ENCODE results near the gene RASD1. TPM values are rescaled to one million over a fixed set of nuclear protein-coding genes. Genes with fewer than 3 reads are reported as not detected.

RASD1 gene
- total and polyA plus RNA-seq, 11 donors = 1.5 to 79.2 (median 17.5) TPM

- intact Hi-C loops (cut with DNase I) = loop anchor here in 2 of 10 donors (1.0 to 5.0 kb wide), 2 partner anchors 19 to 41 kb away; no protein-coding TSS in a partner anchor
- Histone ChIP-seq H3K27me3 (no peaks in the 10 kb centered on the region), H3K27ac (peak overlapping the region in 11 of 12 donors; percentile 30 to 85 (median 73)), H3K9me3 (no peaks in the 10 kb centered on the region), H3K4me1 (peaks cover 0 to 41% (median 14%) of the 10 kb centered on the region in 12 donors), H3K4me3 (no peak overlapping the region), H3K36me3 (no peaks in the 10 kb centered on the region)
- TF ChIP-seq CTCF (IDR thresholded peaks at IDR 0.05) (no peak), POLR2A (IDR thresholded peaks at IDR 0.05) (no peak)
- 38 to 61% (median 54%) methylated on average over 14 of the region's 14 CpGs for WGBS, 4 donors
- ATAC-seq (peak; percentile 86 to 92 (median 90)), DNase-seq (peak; percentile 48 to 86 (median 66))
These were observed 30.2 kb upstream of the RASD1 start for GRCh38 chr17:17526369-17526768.

GRCh38 chr17:17525956-17526355 is 29.8 kb upstream of the RASD1 start:
- TF ChIP-seq POLR2A (IDR thresholded peaks at IDR 0.05) = no peak
- no peak for TF ChIP-seq CTCF (IDR thresholded peaks at IDR 0.05)
- Histone ChIP-seq H3K4me3 (no peak overlapping the region), H3K4me1 (peaks cover 0 to 41% (median 14%) of the 10 kb centered on the region in 12 donors), H3K27me3 (no peaks in the 10 kb centered on the region), H3K9me3 (no peaks in the 10 kb centered on the region), H3K36me3 (peaks cover 0 to 2% (median 0%) of the 10 kb centered on the region in 9 donors), H3K27ac (peak overlapping the region in 11 of 12 donors; percentile 30 to 85 (median 73))
- peak in 2 of 5 donors; percentile 17 to 20 for DNase-seq
- intact Hi-C loops (cut with DNase I) = loop anchor here in 2 of 10 donors (1.0 to 5.0 kb wide), 2 partner anchors 19 to 41 kb away; no protein-coding TSS in a partner anchor
- WGBS, 4 donors = 52 to 80% (median 62%) methylated on average over 6 of the region's 6 CpGs
- peak in 3 of 4 donors; percentile 9 to 50 (median 16) for ATAC-seq

- H3K36me3 ChIP-seq = peaks cover 0 to 4% (median 0%) of the 10 kb centered on the region in 9 donors
- DNase-seq (peak in 2 of 5 donors; percentile 25 to 34), ATAC-seq (no peak)
- no peak overlapping the region for H3K4me3 ChIP-seq
- H3K27me3 ChIP-seq = no peaks in the 10 kb centered on the region
- intact Hi-C loops (cut with DNase I) = loop anchor here in 1 of 10 donors (5.0 kb wide), 1 partner anchor 42 kb away; no protein-coding TSS in a partner anchor
- H3K4me1 ChIP-seq = peaks cover 0 to 41% (median 14%) of the 10 kb centered on the region in 12 donors
- H3K9me3 ChIP-seq = no peaks in the 10 kb centered on the region
- 71 to 81% (median 74%) methylated on average over 15 of the region's 15 CpGs for WGBS, 4 donors
- TF ChIP-seq POLR2A (IDR thresholded peaks at IDR 0.05) (no peak), CTCF (IDR thresholded peaks at IDR 0.05) (no peak)
- H3K27ac ChIP-seq = peak overlapping the region in 4 of 12 donors; percentile 72 to 85 (median 82)
These were observed 29.1 kb upstream of the RASD1 start for GRCh38 chr17:17525311-17525710.

GRCh38 chr17:17523731-17524490 is 27.7 kb upstream of the RASD1 start:
- WGBS, 4 donors = 89 to 91% (median 90%) methylated on average over 19 of the region's 19 CpGs
- Histone ChIP-seq H3K36me3 (peaks cover 0 to 4% (median 0%) of the 10 kb centered on the region in 9 donors), H3K4me1 (peaks cover 0 to 35% (median 11%) of the 10 kb centered on the region in 12 donors), H3K27me3 (no peaks in the 10 kb centered on the region), H3K4me3 (no peak overlapping the region), H3K27ac (no peak overlapping the region), H3K9me3 (no peaks in the 10 kb centered on the region)
- TF ChIP-seq CTCF (IDR thresholded peaks at IDR 0.05) (no peak), POLR2A (IDR thresholded peaks at IDR 0.05) (no peak)
- no peak for DNase-seq
- intact Hi-C loops (cut with DNase I) = no loop called here
- ATAC-seq = no peak
